Brain microvascular endothelial cell (primary cell): ENCODE measurements around the gene VILL.

Experiments
- DNase-seq: peaks from one replicate; pipeline ENCODE4 v3.0.0-alpha.2; 2020
- H3K27ac ChIP-seq: fragments of 250-450 bp; sonication (Bioruptor Pico); 2 replicates; pipeline ENCODE4 v1.5.1; 2020; ENCODE audit warnings: mild to moderate bottlenecking, moderate library complexity
- H3K27me3 ChIP-seq: fragments of 250-450 bp; sonication (Bioruptor Pico); replicated peaks from 2 replicates; pipeline ENCODE4 v1.5.1; 2020; ENCODE audit warnings: mild to moderate bottlenecking
- H3K36me3 ChIP-seq: fragments of 250-450 bp; sonication (Bioruptor Pico); replicated peaks from 2 replicates; pipeline ENCODE4 v1.5.1; 2020; ENCODE audit warnings: mild to moderate bottlenecking
- H3K4me3 ChIP-seq: 2 replicates; pipeline ENCODE4 v1.5.1; 2011; ENCODE audit warnings: low read depth, mild to moderate bottlenecking, control low read depth, low read length, moderate library complexity
- in situ Hi-C: cut with HindIII; loops from 2 replicates; pipeline ENCODE4 v1.10.0; 2017; ENCODE audit warnings: low sequenced_read_pairs, low pct_ligation_motif_present
- TF ChIP-seq, protein P1 (sequence below): IDR thresholded peaks from 2 replicates; pipeline ENCODE4 v1.5.1; 2011; ENCODE audit warnings: low read depth, mild to moderate bottlenecking, moderate library complexity, low read length, control low read depth, inconsistent platforms; ENCODE audit errors: missing control alignments

The VILL gene

DNA sequence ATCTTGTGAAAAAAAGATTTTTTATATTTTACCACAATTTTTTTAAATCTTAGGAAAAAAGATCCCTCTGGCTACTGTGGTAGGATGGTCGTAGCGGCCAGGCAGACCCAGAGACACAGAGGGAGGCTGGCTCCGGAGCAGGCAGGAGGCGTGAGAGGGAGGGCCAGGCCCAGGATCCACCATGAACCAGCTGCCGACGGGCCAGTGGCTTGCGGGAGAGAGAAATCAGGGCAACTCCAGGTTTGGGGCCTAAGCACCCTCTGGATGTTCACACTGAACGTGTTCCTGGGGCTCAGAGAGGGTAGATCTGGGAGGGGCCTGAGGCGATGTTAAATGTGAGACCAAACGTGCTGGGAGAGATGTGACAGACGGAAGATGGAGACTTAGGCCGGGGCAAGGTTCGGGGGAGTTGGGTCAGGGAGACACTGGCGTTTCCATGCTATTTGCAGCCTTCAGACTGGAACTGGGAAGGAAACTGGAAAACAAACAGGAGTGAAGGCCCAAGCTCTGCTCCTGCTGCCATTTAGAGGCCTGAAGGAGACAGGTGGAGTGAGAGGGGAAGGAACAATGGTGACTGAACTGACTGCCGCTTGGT lies 1.6 kb upstream of the VILL start:
- Histone ChIP-seq H3K4me3 (no peak overlapping the region), H3K27me3 (no peaks in the 10 kb centered on the region), H3K27ac (no peak overlapping the region), H3K36me3 (no peaks in the 10 kb centered on the region)
- no peak for DNase-seq
- TF ChIP-seq, protein P1, sequence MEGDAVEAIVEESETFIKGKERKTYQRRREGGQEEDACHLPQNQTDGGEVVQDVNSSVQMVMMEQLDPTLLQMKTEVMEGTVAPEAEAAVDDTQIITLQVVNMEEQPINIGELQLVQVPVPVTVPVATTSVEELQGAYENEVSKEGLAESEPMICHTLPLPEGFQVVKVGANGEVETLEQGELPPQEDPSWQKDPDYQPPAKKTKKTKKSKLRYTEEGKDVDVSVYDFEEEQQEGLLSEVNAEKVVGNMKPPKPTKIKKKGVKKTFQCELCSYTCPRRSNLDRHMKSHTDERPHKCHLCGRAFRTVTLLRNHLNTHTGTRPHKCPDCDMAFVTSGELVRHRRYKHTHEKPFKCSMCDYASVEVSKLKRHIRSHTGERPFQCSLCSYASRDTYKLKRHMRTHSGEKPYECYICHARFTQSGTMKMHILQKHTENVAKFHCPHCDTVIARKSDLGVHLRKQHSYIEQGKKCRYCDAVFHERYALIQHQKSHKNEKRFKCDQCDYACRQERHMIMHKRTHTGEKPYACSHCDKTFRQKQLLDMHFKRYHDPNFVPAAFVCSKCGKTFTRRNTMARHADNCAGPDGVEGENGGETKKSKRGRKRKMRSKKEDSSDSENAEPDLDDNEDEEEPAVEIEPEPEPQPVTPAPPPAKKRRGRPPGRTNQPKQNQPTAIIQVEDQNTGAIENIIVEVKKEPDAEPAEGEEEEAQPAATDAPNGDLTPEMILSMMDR = no peak
- in situ Hi-C loops = no loop called here

DNA sequence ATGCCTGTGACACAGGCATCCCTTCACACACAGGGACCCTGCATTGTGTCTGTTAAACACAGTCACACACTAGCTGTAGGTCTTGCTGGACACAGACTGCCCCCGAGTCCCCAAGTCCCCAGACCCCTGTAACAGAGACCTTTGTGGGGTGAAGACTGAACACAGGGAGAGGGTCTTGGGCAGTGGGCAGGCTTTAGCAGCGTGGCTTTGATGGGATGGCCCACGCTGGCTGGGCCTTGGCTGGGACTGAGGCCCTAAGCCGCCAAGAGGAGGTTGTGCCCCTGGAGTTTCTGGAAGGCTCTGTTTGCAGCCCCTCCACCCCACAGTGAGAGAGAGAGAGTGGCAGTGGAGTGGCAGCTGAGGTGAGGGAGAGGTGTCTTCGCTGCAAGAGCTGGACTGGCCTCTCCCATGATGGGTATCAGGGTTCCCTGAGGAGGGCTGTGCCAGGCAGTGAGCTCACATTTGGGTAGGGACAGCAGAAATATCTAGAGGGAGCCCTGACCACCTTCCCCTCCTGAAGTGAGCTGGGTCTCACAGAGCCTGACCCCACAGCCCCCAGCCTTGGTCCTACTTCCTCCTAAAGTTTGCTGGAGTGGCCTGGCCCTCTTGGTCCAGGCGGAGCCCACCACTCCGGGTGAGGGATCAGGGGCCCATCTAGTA lies 635 bp upstream of the VILL start:
- H3K27me3 ChIP-seq = no peaks in the 10 kb centered on the region
- H3K36me3 ChIP-seq = no peaks in the 10 kb centered on the region
- H3K4me3 ChIP-seq = no peak overlapping the region
- TF ChIP-seq, protein P1 = no peak
- DNase-seq = no peak
- in situ Hi-C loops = no loop called here
- no peak overlapping the region for H3K27ac ChIP-seq

DNA sequence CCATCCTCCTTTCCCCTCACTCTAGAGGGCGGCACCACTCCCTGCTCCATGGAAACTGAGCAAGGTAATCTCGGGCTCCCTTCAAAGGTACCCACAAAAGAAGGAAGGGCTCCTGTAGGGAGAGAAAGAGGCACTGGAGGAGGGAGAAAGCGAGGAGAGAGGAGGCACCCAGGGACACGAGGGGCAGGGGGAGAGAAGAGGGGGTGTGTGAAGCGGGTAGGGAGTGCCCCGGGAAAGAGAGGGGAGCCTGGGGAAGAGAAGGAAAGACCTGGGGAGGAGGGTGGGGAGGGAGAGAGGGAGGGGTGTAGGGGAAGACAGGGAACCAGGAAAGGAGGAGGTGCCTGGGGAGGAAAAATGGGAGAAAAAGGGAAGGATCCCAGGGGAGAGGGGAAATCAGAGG lies 523 bp downstream of the VILL start:
- H3K27ac ChIP-seq = no peak overlapping the region
- DNase-seq = no peak
- no peaks in the 10 kb centered on the region for H3K27me3 ChIP-seq
- no peaks in the 10 kb centered on the region for H3K36me3 ChIP-seq
- in situ Hi-C loops = no loop called here
- TF ChIP-seq, protein P1 = no peak
- no peak overlapping the region for H3K4me3 ChIP-seq

DNA sequence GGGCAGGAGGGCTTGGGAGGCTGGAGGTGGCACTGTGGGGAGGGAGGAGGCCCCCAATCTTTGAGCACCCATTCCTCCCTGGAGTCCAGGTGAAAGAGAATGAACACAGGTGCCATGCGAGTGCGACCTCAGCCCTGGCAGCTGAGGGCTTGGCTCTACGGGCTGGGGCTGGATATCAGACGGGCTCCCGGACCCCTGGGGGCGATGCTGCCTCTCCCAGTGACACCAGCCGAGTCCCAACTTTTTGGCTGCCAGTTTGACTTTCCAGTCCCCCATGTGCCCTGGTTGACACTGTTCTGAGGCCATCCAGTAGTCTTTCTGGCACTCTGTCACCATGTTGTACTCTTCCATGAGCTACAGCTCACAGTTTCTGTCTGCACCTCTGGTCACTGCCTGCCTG lies 1.2 kb downstream of the VILL start:
- DNase-seq = no peak
- Histone ChIP-seq H3K36me3 (no peaks in the 10 kb centered on the region), H3K4me3 (no peak overlapping the region), H3K27me3 (no peaks in the 10 kb centered on the region), H3K27ac (no peak overlapping the region)
- in situ Hi-C loops = no loop called here
- TF ChIP-seq, protein P1 = no peak

DNA sequence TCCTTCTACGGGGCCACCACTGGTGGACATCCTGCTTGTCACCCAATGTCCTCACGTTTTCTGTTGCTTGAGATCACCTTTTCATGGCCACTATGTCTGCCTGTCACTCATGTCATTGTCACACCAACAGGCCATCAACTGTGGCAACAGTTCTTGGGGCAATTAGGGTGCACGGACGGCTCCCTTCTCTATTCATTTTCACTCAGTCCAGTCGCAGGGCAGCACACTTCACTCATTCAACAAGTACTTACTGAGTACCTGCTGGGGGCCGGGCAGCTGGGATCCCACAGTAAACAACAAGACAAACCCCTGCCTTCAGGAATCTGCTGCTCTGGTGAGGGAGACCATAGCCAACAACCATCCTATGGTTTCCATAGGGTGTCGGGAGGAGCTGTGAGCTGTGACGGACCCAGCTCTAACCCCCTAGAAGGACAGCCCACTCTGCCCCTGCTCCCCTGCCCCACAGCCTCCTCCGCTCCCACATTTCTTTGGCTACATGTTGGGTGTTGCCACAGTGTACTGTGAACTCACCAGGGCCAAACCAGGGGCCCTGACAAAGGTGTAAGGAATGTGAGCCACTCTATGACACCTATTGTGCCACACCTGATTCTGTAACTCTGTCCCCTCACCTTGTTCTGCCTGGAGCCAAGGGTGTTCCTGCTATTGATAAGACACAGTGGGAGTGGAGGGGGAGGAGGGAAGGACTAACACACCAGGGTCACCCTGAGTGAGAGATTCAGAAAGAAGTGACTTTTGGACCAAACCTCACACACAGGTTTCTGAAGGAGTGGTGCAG lies 1.9 kb downstream of the VILL start:
- Histone ChIP-seq H3K27ac (no peak overlapping the region), H3K27me3 (no peaks in the 10 kb centered on the region), H3K36me3 (no peaks in the 10 kb centered on the region), H3K4me3 (no peak overlapping the region)
- in situ Hi-C loops = no loop called here
- TF ChIP-seq, protein P1 = no peak
- no peak for DNase-seq
